ENCODE data around the gene MACROD2. TPM values are rescaled to one million over a fixed set of nuclear protein-coding genes. Genes with fewer than 3 reads are reported as not detected.

MACROD2 gene
- total RNA-seq, 1 experiment from 2014 or later, result 3.1 TPM

GRCh38 chr20:15179781-15180180, 1184.5 kb downstream of the MACROD2 start:
- no peak overlapping the region for H3K4me3 Mint-ChIP-seq (ENCODE audit: unreplicated experiment)
- H3K27ac Mint-ChIP-seq (ENCODE audit: low read depth, unreplicated experiment), result no peak overlapping the region
- no peaks in the 10 kb centered on the region for H3K9me3 Mint-ChIP-seq (ENCODE audit: unreplicated experiment)
- no peak for DNase-seq (ENCODE audit: unreplicated experiment)
- no peaks in the 10 kb centered on the region for H3K27me3 Mint-ChIP-seq (ENCODE audit: insufficient read depth, unreplicated experiment)
- CTCF ChIA-PET, result no interaction called here
- POLR2A ChIA-PET, result no interaction called here
- intact Hi-C loops (cut with micrococcal nuclease), result no loop called here
- TF ChIP-seq, protein P1, sequence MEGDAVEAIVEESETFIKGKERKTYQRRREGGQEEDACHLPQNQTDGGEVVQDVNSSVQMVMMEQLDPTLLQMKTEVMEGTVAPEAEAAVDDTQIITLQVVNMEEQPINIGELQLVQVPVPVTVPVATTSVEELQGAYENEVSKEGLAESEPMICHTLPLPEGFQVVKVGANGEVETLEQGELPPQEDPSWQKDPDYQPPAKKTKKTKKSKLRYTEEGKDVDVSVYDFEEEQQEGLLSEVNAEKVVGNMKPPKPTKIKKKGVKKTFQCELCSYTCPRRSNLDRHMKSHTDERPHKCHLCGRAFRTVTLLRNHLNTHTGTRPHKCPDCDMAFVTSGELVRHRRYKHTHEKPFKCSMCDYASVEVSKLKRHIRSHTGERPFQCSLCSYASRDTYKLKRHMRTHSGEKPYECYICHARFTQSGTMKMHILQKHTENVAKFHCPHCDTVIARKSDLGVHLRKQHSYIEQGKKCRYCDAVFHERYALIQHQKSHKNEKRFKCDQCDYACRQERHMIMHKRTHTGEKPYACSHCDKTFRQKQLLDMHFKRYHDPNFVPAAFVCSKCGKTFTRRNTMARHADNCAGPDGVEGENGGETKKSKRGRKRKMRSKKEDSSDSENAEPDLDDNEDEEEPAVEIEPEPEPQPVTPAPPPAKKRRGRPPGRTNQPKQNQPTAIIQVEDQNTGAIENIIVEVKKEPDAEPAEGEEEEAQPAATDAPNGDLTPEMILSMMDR (IDR thresholded peaks at IDR 0.05; ENCODE audit: unreplicated experiment), result no peak
- no peaks in the 10 kb centered on the region for H3K4me1 Mint-ChIP-seq (ENCODE audit: insufficient read depth, unreplicated experiment)
- no peaks in the 10 kb centered on the region for H3K36me3 Mint-ChIP-seq (ENCODE audit: insufficient read depth, unreplicated experiment)
- no TSS peak for BruUV-seq (replicated peaks)

DNA sequence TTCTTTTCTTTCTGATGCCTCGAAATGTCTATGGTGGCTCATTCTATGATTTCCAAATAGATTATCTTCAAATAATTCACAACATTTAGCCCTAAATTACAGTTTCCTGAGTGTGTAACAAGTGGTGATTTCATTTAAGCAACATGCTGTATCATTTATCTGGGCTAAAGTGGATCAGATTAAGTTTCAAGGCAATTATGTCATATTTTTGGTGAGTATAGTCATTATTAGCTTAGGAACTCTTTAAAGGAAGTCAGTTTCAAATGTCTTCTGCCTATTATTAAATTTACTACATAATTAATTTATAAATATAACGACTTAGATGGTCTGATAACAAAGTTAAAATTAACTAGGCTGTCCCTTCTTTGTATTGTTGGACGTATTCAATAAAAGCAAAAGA, 1190.0 kb downstream of the MACROD2 start:
- TF ChIP-seq, protein P1 (IDR thresholded peaks at IDR 0.05; ENCODE audit: unreplicated experiment), result no peak
- no peak overlapping the region for H3K4me3 Mint-ChIP-seq (ENCODE audit: unreplicated experiment)
- CTCF ChIA-PET, result no interaction called here
- H3K36me3 Mint-ChIP-seq (ENCODE audit: insufficient read depth, unreplicated experiment), result no peaks in the 10 kb centered on the region
- H3K9me3 Mint-ChIP-seq (ENCODE audit: unreplicated experiment), result no peaks in the 10 kb centered on the region
- no TSS peak for BruUV-seq (replicated peaks)
- intact Hi-C loops (cut with micrococcal nuclease), result no loop called here
- POLR2A ChIA-PET, result interaction anchor here (0.6 kb wide), 1 partner anchor 12 kb away, joined by 3 read pairs; no protein-coding TSS in a partner anchor
- no peaks in the 10 kb centered on the region for H3K4me1 Mint-ChIP-seq (ENCODE audit: insufficient read depth, unreplicated experiment)
- no peak for DNase-seq (ENCODE audit: unreplicated experiment)
- no peaks in the 10 kb centered on the region for H3K27me3 Mint-ChIP-seq (ENCODE audit: insufficient read depth, unreplicated experiment)
- H3K27ac Mint-ChIP-seq (ENCODE audit: low read depth, unreplicated experiment), result no peak overlapping the region

GRCh38 chr20:15185913-15186312, 1190.6 kb downstream of the MACROD2 start:
- Mint-ChIP-seq H3K4me3 (ENCODE audit: unreplicated experiment) (no peak overlapping the region), H3K4me1 (ENCODE audit: insufficient read depth, unreplicated experiment) (no peaks in the 10 kb centered on the region), H3K27ac (ENCODE audit: low read depth, unreplicated experiment) (no peak overlapping the region), H3K36me3 (ENCODE audit: insufficient read depth, unreplicated experiment) (no peaks in the 10 kb centered on the region), H3K27me3 (ENCODE audit: insufficient read depth, unreplicated experiment) (no peaks in the 10 kb centered on the region), H3K9me3 (ENCODE audit: unreplicated experiment) (no peaks in the 10 kb centered on the region)
- BruUV-seq (replicated peaks), result no TSS peak
- intact Hi-C loops (cut with micrococcal nuclease), result no loop called here
- TF ChIP-seq, protein P1 (IDR thresholded peaks at IDR 0.05; ENCODE audit: unreplicated experiment), result no peak
- POLR2A ChIA-PET, result no interaction called here
- no peak for DNase-seq (ENCODE audit: unreplicated experiment)
- CTCF ChIA-PET, result no interaction called here

DNA sequence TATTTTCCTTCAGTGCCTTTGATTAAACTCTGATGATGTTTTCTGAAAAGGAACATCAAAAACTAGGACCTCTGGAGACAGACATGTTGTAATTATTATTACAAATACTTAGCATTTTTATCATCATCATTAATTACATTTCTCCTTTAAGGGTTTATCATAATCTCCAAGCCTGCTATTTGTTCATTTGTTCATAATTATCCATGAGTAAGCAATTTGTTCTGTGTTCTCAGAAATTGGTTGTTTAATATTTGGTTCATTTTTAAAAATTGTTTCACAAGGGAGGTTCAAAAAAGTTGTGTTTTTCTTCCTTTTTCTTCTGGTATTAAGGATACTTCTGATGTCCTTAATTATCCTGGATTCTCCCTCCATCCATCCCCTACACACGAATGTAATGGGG, 1192.3 kb downstream of the MACROD2 start:
- ChIA-PET CTCF (no interaction called here), POLR2A (no interaction called here)
- intact Hi-C loops (cut with micrococcal nuclease), result no loop called here
- Mint-ChIP-seq H3K4me3 (ENCODE audit: unreplicated experiment) (no peak overlapping the region), H3K4me1 (ENCODE audit: insufficient read depth, unreplicated experiment) (no peaks in the 10 kb centered on the region), H3K9me3 (ENCODE audit: unreplicated experiment) (no peaks in the 10 kb centered on the region), H3K27me3 (ENCODE audit: insufficient read depth, unreplicated experiment) (no peaks in the 10 kb centered on the region), H3K27ac (ENCODE audit: low read depth, unreplicated experiment) (no peak overlapping the region), H3K36me3 (ENCODE audit: insufficient read depth, unreplicated experiment) (no peaks in the 10 kb centered on the region)
- no TSS peak for BruUV-seq (replicated peaks)
- DNase-seq (ENCODE audit: unreplicated experiment), result no peak
- TF ChIP-seq, protein P1 (IDR thresholded peaks at IDR 0.05; ENCODE audit: unreplicated experiment), result no peak

All from MCF 10A (cell line).